Hematopoietic multipotent progenitor cell (in vitro differentiated cells): Measurements from ENCODE around the gene MMP25. TPM values are rescaled to one million over a fixed set of nuclear protein-coding genes. Genes with fewer than 3 reads are reported as not detected.
"Not testable (repeated sequence)": the region's sequence is repeated elsewhere in the genome, so short reads cannot be mapped to it uniquely, and the experiment has no call there.

Experiments used
- DNase-seq, 3 donors: peaks; one replicate each; pipeline ENCODE4 v3.0.0-alpha.2; 2011 to 2015; ENCODE audit warnings: low read depth in 2 of 3, low spot score in 2 of 3
- total RNA-seq: library from RNA; depleted of rRNA; stranded (reverse); fragments of >200 nt; gene quantifications from one replicate; pipeline ENCODE4 v1.2.3, GENCODE V29; 2012

MMP25 gene
- total RNA-seq, 1 donor = 0.27 TPM

DNA sequence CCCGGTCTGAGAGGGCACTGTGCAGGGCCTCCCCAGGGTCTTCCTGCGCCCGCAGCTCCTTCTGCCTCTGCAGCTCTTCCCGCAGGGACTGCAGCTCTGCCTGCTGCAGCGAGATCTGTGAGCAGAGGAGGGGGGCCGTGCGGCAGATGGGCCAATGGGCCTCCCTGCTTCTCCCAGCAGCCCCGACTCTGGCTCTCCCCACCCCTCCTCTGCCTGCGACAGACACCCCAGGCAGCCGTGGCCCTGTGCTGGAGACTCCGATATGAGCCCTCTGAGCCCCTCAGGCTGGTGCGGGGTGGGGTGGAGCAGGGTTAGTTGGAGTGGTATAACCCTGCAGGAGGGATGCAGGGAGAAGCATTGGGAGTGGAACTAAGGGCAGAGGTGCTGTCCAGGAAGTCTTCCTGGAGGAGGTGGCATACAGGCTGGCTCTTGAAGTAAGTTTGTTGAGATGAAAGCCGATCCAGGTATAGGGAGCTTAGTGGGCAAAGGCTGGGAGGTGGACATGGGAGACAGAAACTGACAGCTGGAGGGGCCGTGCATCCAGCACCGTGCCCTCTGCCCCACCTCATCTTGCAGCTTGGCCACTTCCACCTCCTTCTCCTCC, 17.5 kb upstream of the MMP25 start:
- no peak for DNase-seq

DNA sequence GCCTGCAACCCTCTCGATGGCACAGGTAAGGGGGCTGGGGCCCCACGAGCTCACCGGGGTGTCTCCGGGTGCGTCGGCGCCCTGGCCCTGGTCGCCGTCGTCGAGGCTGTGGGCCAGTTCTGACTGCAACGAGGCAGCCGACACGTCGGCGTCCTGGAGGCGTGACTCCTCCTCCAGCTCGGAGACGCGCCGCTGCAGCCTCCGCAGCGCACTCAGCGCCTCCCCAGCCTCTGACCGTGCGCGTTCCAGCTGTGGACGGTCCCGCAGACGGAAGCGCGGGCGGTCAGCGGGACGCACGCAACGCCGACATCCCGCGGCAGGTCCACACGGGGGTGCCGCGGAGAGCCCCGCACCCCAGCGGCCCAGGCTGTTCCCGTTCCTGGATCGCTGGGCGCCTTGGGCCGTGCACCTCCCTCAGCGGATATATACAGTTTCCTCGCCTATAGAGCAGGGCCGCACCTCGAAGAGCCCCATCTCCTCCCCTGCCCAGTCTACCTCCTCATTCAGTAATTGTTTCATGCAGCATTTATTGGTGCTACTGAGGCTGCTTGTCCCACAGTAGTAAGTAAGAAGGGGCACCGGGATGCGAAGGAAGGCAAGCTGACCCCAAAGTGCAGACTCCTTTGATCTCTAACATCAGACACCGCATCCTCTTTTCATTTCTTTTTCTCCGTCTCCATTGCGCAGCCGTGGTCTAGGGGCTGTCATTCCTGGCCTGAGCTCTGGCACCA, 16.7 kb upstream of the MMP25 start:
- no peak for DNase-seq

DNA sequence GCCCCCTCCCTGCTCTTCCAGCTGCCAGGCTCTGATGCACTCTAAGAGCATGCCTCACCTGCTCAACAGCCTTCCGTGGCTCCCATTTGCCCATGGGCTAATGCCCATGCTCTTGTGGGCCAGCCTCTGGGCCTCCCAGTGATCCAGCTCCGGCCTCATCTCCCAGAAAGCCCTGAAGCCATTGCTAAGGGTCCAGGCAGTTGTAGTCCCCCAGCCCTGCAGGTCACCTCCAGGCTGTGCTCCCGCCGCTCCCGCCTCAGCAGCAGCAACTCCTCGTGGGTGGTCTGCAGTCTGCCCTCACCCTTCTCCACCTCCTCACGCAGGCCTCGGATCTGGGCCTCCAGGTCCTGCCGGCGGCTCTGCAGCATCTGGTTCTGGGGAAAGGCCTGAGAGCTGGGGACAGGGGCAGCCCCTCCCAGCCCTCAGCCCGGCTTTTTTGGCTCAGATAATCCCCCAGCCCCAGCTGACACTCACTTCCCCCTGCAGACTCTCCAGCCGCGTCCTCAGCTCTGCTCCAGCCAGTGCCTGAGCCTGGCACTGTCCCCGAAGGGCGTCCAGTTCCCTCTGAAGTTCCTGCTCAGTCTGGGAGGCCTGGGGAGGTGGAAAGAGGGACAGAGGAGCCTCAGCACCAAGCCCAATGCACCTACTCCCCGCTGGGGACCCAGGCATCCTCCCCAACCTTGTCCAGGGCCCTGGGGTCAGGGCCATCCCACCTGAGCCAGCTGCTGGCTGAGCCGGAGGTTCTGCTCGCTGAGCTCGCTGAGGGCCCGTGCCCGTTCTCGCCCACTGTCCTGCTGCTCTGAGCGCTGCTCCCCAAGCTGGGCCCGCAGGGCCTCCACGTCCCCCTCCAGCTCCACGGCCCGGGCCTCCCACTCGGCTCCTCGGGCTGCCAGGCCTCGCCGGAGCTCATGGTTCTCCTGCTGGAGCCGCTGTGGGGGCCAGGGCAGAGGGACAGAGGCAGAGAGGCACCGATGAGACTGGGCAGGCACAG, 15.8 kb upstream of the MMP25 start:
- no peak for DNase-seq

DNA sequence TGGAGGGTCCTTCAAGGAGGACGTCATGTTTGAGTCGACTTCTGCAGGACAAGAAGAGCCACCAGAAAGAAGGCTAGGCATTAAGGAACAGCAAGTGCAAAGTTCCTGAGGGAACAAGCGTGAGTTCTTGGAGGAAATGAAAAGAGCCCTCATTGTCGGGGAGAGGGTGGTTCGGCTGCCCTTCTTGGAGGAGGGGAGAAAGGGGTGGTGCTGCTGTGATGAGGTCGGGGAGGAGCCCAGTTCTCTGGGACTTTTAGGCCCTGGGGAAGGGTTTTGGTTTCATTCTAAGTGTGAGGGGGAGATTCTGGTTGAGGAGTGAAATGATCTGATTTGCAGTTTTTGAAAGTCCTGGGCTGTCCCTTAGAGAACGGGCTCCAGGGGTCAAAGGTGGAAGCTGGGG, 13.7 kb upstream of the MMP25 start:
- no peak for DNase-seq

DNA sequence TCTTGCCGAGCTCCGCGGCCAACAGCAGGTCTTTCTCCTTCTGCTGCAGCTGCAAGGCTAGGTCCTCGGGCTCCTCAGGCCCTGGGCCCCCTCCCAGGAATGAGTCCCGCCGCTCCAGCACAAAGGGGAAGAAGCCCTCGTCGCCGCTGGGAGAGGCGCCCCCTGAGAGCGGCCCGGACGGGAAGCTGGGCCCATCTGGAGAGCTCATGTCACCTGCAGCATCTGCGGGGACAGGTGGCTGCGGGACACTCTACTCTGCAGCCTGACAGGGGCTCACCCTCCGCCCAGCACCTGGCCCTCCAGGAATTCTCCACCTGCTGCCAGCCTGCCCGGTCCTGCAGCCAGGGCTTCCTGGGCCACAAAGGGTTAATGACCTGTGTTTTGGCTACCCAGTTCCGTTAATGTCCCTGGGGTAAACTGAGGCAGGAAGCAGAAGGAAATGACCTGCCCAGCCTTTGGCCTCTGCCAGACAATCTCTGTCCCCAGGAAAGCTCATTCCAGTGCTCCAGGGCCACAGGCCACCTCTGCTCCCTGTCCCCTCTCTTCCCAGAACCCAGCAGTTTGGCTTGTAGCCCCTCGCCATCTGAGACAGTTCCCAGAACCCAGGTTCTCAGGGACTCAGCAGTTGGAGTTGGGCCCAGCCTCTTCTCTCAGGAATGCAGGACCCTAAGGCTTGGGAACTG, 10.9 kb upstream of the MMP25 start:
- no peak for DNase-seq

DNA sequence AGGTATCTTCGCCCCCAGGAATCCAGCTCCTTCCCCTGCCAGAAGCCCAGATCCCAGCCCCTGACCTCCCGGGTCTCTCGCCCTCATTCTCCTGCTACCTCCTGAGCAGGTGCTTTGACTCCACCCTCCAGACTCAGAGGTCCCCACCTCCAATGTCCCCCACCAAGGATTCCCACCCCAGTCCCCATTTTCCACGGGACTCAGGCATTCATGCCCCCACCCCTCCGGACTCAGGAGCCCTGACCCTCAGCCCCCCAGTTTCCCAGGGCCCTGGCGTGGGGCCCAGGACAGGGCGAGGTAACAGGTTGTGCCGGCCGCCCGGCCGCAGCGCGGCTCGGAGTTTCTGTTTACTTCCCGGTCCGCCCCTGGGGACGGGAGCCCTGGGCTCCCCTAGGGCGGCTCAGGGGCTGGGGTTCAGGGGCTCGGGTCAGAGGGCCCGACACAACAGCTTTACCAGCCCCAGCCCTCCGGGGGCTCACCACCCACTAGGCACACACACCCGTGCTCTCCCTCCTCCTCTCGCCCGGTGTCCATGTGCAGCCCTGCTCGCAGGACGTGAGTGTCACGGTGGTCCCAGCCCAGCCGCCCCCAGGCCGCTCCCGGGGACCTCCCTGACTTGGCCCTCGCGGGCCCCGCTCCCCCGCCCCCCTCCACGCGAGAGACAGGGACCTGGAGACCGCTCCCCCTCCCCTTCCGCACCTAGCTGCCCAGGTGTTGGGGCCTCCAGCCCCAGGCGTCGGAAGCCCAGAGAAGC, 10.2 kb upstream of the MMP25 start:
- DNase-seq = no peak

DNA sequence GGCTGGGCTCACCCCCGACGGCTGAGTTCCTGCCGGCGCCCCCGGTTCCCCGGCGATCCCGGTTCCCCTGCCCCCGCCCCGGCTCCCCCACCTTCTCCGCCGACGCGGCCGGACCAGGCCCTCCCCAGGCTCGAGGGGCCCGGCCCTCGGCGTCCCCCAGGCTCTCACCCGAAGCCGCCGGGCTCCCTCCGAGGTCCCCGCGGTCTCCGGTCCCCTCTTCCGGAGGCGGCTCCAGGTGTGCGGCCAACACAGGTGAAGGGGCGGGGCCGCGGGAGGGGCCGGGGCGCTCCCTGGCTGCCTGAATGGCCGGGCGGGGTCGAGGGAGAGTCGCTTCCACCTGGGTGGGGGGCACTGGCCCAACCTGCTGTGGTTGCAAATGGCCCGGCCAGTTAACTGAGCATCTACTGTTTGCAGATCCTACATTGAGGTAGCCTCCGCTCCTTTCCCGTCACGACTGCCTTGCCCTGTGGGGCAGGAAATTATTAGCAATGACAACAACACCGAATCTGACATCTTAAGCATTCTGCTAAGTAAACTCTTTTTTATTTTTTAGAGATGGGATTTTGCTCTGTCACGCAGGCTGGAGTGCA, 9.5 kb upstream of the MMP25 start, which contains the start of gene BICDL2:
TSS of gene BICDL2 (minus strand) at position 219 of the 590 bp plus-strand sequence. CDS start 1,448 bp downstream, outside the sequence.
- no peak for DNase-seq

DNA sequence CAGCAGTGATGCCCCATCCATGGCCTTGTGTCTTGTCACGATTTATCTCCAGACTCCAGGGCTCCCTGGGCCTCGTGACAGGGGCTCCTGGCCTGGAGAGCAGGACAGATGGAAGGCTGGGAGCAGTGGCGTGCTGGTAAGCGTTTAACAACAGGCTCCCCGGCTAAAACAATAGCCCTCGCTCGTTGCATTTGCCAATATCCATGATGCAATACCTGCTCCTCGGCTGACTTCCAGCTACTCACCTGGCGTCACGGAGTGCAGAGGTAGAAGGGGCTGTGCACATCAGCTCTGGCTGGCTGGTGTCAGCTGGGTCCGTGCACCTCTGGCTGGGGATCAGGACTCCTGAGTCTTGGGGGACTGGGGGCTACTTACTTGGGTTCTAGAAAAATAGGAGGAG, 8.1 kb upstream of the MMP25 start:
- no peak for DNase-seq

DNA sequence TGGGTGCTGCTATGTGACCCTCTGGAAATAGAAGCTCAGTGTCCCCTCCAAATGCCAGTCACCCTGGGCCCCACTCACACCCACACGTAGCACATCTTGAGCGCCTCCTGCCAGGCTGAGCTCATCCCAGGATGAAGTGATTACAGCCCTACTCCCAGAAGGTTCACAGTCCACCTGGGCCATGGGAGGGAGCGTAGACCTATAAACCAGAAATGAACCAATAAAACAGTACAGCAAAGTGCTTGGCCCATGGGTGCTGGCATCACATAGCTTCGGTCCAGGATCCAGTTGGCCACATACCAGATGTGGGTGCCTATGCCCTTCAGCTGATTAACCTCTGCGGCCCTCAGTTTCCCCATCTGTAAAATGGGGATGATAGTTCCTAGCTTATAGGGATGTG, 7.5 kb upstream of the MMP25 start:
- DNase-seq = no peak

DNA sequence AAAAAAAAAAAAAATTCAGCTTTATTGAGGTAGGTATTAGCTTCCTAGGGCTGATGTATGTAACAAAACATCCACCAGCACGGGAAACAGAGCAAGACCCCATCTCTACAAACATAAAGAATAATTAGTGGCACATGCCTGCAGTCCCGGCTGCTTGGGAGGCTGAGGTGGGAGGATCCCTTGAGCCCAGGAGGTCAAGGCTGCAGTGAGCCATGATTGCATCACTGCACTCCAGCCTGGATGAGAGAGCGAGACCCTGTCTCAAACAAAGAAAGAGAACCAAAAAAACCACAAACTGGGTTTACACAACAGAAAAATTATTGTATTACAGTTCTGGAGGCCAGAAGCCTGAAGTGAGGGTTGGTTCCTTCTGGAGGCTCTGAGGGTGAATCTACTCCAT, 4.0 kb upstream of the MMP25 start:
- DNase-seq = no peak

DNA sequence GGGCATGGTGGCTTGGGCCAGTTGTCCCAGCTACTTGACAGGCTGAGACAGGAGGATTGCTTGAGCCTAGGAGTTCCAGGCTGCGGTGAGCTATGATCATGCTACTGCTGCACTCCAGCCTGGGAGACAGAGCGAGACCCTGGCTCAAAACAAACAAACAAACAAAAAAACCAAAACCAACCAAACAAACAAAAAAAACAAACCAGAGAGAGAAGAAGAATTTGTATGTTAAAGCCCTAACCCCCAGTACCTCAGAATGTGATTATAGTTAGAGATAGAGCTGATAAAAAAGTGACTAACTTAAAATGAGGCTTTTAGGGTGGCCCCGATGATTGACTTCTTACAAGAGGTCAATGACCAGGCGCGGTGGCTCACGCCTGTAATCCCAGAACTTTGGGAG, 1.7 kb upstream of the MMP25 start:
- DNase-seq = no peak

DNA sequence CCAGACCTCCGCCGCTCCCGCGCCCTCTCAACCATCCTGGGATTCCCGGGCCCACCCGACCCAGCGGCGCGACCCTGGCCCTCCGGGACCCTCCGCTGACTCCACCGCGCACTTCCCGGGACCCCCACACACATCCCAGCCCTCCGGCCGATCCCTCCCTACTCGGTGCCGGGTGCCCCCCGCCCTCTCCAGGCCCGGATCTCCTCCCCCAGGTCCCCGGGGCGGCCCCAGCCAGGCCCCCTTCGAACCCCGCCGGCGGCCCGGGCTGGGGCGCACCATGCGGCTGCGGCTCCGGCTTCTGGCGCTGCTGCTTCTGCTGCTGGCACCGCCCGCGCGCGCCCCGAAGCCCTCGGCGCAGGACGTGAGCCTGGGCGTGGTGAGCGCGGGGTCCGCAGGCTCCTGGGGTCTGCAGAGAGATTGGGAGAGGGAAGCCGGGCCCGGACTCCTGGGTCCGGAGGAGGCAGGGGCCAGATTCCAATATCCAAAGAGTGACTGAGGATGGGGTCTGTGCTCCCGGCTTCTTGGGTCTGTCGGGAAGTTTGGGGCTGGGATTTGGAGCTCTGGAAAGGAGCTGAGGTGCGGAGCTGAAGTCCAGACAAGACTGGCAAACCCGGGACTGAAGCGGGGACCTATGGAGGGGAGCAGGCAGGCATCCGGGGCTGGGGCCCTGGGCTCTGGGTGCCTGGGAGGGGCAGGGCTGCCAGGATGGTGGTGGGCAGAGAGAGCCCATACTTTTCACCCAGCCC, 453 bp downstream of the MMP25 start:
- DNase-seq = no peak

DNA sequence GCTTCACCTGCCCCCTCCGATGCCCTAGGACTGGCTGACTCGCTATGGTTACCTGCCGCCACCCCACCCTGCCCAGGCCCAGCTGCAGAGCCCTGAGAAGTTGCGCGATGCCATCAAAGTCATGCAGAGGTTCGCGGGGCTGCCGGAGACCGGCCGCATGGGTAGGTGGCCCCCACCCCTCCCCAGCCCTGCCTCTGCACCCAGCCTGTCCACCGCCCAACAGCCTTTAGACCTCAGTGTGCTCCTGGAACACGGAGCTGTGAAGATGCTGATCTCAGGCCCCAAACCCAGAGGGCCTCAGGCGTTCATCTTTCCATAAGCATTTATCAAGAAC, 993 bp downstream of the MMP25 start:
- no peak for DNase-seq

DNA sequence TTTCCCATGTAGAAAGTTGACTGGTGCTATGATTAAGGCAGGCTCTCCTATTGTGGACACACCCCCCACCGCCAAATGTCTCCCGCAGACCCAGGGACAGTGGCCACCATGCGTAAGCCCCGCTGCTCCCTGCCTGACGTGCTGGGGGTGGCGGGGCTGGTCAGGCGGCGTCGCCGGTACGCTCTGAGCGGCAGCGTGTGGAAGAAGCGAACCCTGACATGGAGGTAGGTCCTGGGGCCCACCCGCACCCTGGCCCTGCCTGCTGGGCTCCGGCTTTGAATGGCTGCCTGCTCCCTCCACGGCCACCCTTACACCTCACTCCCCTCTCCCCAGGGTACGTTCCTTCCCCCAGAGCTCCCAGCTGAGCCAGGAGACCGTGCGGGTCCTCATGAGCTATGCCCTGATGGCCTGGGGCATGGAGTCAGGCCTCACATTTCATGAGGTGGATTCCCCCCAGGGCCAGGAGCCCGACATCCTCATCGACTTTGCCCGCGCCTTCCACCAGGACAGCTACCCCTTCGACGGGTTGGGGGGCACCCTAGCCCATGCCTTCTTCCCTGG, 3.6 kb downstream of the MMP25 start:
- DNase-seq = no peak

DNA sequence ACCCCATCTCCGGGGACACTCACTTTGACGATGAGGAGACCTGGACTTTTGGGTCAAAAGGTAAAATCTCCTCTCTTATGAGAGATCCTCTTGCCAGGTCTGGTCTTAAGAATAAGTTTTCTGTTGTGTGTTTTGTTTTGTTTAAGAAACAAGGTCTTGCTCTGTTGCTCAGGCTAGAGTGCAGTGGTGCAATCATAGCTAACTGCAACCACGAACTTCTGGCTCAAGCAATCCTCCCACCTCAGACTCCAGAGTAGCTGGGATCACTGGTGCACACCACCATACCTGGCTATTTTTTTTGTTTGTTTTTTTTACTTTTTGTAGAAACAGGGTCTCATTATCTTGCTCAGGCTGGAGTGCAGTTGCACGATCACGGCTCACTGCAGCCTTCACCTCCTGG, 4.1 kb downstream of the MMP25 start:
- no peak for DNase-seq

DNA sequence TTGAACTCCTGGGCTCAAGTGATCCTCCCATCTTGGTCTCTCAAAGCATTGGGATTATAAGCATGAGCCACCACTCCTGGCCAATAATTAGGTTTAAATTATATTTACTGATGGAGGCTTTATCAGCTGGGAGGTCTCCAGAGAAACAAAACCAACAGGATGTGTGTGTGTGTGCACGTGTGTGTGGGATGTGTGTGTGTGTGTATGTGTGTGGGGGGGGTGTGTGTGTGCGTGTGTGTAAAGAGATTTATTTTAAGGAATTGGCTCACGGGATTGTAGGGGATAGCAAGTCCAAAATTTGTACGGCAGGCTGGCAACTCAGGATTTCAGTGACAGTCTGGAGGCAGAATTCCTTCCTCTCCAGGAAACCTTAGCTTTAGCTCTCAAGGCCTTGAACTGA, 4.6 kb downstream of the MMP25 start:
- no peak for DNase-seq

DNA sequence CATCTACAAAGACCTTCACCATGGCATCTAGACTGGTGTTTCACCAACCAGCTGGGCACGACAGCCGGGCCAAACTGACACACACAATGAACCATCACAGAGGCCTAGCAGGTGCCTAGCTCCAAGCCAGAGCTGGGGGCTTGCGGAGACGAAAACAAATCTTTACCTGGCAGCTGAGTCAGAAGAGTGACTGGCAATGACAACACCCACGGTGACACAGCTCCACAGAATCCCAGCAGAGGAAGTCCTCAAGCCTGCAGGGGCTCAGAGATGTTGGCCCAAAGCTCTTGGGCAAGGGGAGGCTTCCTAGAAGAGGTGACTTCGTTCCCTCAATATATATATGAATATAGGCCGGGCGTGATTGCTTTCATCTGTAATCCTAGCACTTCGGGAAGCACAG, 5.1 kb downstream of the MMP25 start:
- DNase-seq = no peak

DNA sequence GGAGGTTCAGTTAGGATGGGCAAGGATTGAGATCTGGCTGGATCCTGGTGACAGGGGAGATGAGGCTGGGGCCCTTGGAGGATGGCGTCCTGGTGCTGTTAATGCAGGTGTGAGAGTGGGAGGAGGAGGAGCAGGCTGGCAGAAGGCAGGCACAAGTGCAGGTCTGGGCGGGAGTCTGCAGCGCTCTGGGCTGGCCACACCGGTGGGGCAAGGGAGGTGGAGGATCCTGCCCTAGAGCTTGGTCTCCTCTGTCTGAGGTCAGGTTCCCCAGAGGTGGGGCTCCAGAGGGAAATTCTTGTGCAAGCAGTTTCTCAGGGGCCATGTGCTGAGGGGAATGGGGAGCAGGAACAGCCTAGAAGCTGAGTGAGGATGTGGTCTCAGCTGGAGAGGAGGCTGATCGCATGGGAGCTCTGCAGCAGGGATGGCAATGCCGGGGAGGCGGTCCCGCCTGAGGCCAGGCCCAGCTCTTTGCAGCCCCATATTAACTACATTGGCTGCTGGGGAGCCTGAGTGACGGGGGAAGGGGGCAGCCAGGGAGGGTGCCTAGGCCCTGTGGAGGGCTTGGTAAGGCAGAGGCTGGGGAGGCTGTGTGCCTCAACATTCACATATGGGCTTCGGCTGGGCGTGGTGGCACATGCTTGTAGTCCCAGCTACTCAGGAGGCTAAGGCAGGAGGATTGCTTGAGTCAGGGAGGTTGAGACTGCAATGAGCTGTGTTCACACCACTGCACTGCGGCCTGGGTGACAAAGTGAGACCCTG, 6.4 kb downstream of the MMP25 start:
- not testable (repeated sequence) for DNase-seq
